ENCODE results near the gene B3GALT4. TPM values are rescaled to one million over a fixed set of nuclear protein-coding genes. Genes with fewer than 3 reads are reported as not detected.
A peak's percentile ranks its signal among the peaks of the same experiment; 100 is the strongest.

The B3GALT4 gene
- total RNA-seq, 1 donor from 2014 or later, result 2.1 TPM

DNA sequence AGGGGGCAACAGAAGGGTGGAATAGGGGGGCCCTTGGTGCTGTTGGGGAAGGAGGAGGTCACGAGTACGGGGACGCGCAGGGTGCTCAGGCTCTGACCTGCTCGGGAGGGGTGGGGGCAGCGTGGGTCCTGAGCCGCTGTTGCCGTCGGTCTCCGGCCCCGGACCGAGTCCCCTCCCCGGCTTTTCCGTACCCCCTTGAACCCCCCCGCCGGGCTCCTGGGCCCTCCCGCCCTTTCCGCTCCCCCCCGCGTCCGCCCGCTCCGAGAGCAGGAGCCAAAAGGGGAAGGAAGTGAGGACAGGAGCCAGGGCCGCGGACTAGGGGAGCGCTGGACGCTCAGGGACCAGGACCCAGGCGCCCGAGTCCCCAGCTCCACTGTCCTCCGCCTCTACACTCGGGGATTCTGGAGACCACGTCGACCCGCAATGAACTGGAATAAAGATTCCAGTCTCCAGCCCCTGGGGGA is 21.9 kb downstream of the B3GALT4 start, which contains the start of gene RGL2:
Gene RGL2 (minus strand): TSS at position 170 of the 464 bp plus-strand sequence. CDS start 332 bp downstream, outside the sequence.
- peak within 1 kb of the TSS; percentile 88 to 99 (median 98) for H3K4me3 ChIP-seq (ENCODE audit: low read length in 3 of 3)
- peak within 1 kb of the TSS; percentile 97 for H3K27ac ChIP-seq (ENCODE audit: low read depth, low read length)
- H3K4me1 ChIP-seq (ENCODE audit: control insufficient read depth in 3 of 3, insufficient read depth in 3 of 3, low read length in 3 of 3), result peaks cover 16 to 25% (median 17%) of the 10 kb centered on the region in 3 donors
- peak within 1 kb of the TSS; percentile 84 to 98 (median 98) for H3K9ac ChIP-seq (ENCODE audit: low read depth in 1 of 3, low read length in 3 of 3)
- no peaks in the 10 kb centered on the region for H3K9me3 ChIP-seq (ENCODE audit: control insufficient read depth in 3 of 3, low read length in 3 of 3)
- peaks cover 25 to 30% (median 29%) of the 10 kb centered on the region in 3 donors for H3K36me3 ChIP-seq (ENCODE audit: control insufficient read depth in 3 of 3, insufficient read depth in 3 of 3, low read length in 3 of 3)
- no peaks in the 10 kb centered on the region for H3K27me3 ChIP-seq (ENCODE audit: control insufficient read depth in 3 of 3, insufficient read depth in 3 of 3, low read length in 3 of 3)

DNA sequence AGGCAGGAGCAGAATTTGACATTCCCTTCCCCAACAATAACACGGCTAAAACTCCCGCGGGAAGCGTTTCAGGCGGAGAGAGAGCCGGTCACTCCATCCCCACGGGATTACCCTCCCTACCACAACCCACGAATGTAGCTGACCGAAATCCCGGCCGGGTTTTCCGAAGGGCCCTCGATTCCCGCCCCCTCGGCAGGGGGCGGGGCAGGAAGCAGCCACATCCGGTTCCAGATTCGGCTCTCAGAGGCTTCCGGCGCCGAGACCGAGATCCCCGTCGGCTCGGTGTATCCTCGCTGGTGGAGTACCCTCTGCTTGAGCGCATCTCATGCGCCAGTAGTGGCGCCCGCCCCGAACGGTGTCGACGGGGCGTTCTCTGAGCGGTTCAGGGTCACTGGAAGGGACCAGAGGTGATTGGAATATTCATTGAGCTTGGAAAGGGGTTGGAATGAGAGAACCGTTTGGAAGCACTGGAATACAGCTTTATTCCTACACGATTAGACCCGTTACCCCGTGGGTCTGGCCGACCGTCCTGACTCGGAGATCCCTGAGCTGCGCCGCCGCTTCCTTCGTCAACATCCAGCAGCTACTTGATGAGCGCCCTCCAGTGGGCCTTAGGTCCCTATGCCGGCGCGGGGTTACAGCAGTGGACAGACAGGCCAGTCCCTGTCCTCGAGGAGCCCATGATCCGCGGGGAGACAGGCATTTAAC is 22.5 kb downstream of the B3GALT4 start:
- peaks cover 16 to 25% (median 17%) of the 10 kb centered on the region in 3 donors for H3K4me1 ChIP-seq (ENCODE audit: control insufficient read depth in 3 of 3, insufficient read depth in 3 of 3, low read length in 3 of 3)
- H3K4me3 ChIP-seq (ENCODE audit: low read length in 3 of 3), result peak overlapping the region; percentile 88 to 99 (median 98)

DNA sequence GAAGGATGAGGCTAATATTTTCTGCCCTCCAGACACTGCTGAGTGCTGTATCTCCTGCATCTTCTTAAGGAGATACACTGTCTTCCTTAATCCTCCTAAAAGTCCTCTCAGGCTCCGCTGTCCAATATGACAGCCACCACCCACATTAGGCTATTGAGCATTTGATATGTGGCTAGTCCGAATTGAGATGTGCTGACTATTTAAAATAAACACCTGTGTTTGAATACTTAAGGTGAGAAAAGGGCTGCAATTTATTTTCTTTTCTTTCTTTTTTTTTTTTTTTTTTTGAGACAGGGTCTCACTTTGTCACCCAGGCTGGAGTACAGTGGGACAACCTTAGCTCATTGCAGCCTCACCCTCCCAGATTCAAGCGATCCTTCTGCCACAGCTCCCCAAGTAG is 25.0 kb downstream of the B3GALT4 start:
- Histone ChIP-seq H3K27me3 (ENCODE audit: control insufficient read depth in 3 of 3, insufficient read depth in 3 of 3, low read length in 3 of 3) (no peaks in the 10 kb centered on the region), H3K9ac (ENCODE audit: low read depth in 1 of 3, low read length in 3 of 3) (no peak overlapping the region), H3K4me3 (ENCODE audit: low read length in 3 of 3) (no peak overlapping the region), H3K9me3 (ENCODE audit: control insufficient read depth in 3 of 3, low read length in 3 of 3) (no peaks in the 10 kb centered on the region), H3K27ac (ENCODE audit: low read depth, low read length) (no peak overlapping the region), H3K4me1 (ENCODE audit: control insufficient read depth in 3 of 3, insufficient read depth in 3 of 3, low read length in 3 of 3) (peaks cover 16 to 24% (median 17%) of the 10 kb centered on the region in 3 donors), H3K36me3 (ENCODE audit: control insufficient read depth in 3 of 3, insufficient read depth in 3 of 3, low read length in 3 of 3) (peaks cover 13 to 21% (median 18%) of the 10 kb centered on the region in 3 donors)

More for the DNA sequence above, 22.5 kb downstream of the B3GALT4 start:
- Histone ChIP-seq H3K27ac (ENCODE audit: low read depth, low read length) (peak overlapping the region; percentile 97), H3K27me3 (ENCODE audit: control insufficient read depth in 3 of 3, insufficient read depth in 3 of 3, low read length in 3 of 3) (no peaks in the 10 kb centered on the region), H3K9me3 (ENCODE audit: control insufficient read depth in 3 of 3, low read length in 3 of 3) (no peaks in the 10 kb centered on the region), H3K36me3 (ENCODE audit: control insufficient read depth in 3 of 3, insufficient read depth in 3 of 3, low read length in 3 of 3) (peaks cover 26 to 29% (median 27%) of the 10 kb centered on the region in 3 donors), H3K9ac (ENCODE audit: low read depth in 1 of 3, low read length in 3 of 3) (peak overlapping the region; percentile 84 to 98 (median 98))

DNA sequence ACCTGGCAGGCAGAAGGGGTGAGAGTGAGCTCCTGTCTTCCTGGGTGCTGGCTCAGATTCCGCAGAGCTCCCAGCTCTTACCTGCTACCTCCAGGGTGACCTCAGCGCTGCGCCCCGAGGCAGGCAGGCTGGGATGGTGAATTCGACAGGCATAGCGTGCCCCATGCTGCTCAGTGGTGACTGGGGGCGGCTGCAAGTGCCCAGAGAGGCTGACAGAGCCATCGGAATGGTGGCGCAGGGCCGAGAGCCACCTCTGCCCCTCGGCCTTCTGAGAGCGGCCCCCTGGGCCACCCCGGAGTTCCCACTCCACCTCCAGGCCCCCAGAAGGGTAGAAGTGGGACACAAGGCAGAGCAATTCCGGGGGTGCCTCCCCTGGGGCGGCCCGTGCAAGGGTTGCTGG is 27.3 kb downstream of the B3GALT4 start:
- H3K36me3 ChIP-seq (ENCODE audit: control insufficient read depth in 3 of 3, insufficient read depth in 3 of 3, low read length in 3 of 3), result peaks cover 12 to 21% (median 21%) of the 10 kb centered on the region in 3 donors
- H3K4me3 ChIP-seq (ENCODE audit: low read length in 3 of 3), result no peak overlapping the region
- no peak overlapping the region for H3K27ac ChIP-seq (ENCODE audit: low read depth, low read length)
- H3K4me1 ChIP-seq (ENCODE audit: control insufficient read depth in 3 of 3, insufficient read depth in 3 of 3, low read length in 3 of 3), result peaks cover 5 to 9% (median 6%) of the 10 kb centered on the region in 3 donors
- no peaks in the 10 kb centered on the region for H3K9me3 ChIP-seq (ENCODE audit: control insufficient read depth in 3 of 3, low read length in 3 of 3)
- no peaks in the 10 kb centered on the region for H3K27me3 ChIP-seq (ENCODE audit: control insufficient read depth in 3 of 3, insufficient read depth in 3 of 3, low read length in 3 of 3)
- H3K9ac ChIP-seq (ENCODE audit: low read depth in 1 of 3, low read length in 3 of 3), result no peak overlapping the region

DNA sequence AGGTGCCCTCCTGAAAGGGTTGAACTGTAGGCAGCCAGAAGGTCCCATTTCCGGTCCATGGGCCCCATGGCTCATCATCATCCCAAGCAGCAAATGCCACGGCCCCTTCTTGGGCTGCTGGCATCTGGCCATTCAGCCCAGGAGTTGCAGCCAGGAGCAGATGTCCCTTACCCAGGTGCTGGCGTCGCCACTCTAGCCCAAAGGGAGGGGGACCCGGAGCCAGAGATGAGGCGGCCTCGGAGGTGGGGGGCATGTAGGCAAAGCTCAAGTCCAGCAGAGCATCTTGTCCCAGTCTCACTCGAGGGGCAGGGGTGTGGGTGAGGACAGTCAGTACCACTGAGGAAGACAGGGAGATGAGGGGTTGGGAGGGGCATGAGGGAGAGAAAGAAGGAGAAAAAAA is 28.1 kb downstream of the B3GALT4 start:
- Histone ChIP-seq H3K9ac (ENCODE audit: low read depth in 1 of 3, low read length in 3 of 3) (no peak overlapping the region), H3K36me3 (ENCODE audit: control insufficient read depth in 3 of 3, insufficient read depth in 3 of 3, low read length in 3 of 3) (peaks cover 12 to 21% (median 21%) of the 10 kb centered on the region in 3 donors), H3K9me3 (ENCODE audit: control insufficient read depth in 3 of 3, low read length in 3 of 3) (no peaks in the 10 kb centered on the region), H3K4me1 (ENCODE audit: control insufficient read depth in 3 of 3, insufficient read depth in 3 of 3, low read length in 3 of 3) (peaks cover 1 to 2% (median 1%) of the 10 kb centered on the region in 3 donors), H3K27me3 (ENCODE audit: control insufficient read depth in 3 of 3, insufficient read depth in 3 of 3, low read length in 3 of 3) (no peaks in the 10 kb centered on the region), H3K27ac (ENCODE audit: low read depth, low read length) (no peak overlapping the region), H3K4me3 (ENCODE audit: low read length in 3 of 3) (no peak overlapping the region)

DNA sequence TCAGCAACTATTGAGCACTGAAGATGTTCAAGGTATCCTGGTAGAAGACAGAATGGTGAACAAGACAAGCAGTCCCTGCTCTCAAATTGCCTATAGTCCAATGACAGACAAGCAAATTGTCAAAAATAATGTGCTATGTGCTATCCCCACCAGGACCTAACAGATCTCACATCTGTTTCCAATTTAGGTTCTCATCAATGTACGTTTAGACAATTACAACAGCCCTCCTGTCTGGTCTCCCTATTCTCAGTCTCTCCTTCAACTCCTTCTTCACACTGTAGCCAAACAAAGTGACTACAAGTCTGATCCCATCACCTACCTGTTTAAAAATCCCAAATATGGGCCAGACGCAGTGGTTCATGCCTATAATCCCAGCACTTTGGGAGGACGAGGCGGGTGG is 29.4 kb downstream of the B3GALT4 start:
- no peaks in the 10 kb centered on the region for H3K9me3 ChIP-seq (ENCODE audit: control insufficient read depth in 3 of 3, low read length in 3 of 3)
- H3K4me1 ChIP-seq (ENCODE audit: control insufficient read depth in 3 of 3, insufficient read depth in 3 of 3, low read length in 3 of 3), result no peaks in the 10 kb centered on the region
- no peak overlapping the region for H3K9ac ChIP-seq (ENCODE audit: low read depth in 1 of 3, low read length in 3 of 3)
- no peaks in the 10 kb centered on the region for H3K27me3 ChIP-seq (ENCODE audit: control insufficient read depth in 3 of 3, insufficient read depth in 3 of 3, low read length in 3 of 3)
- no peak overlapping the region for H3K4me3 ChIP-seq (ENCODE audit: low read length in 3 of 3)
- H3K27ac ChIP-seq (ENCODE audit: low read depth, low read length), result no peak overlapping the region
- H3K36me3 ChIP-seq (ENCODE audit: control insufficient read depth in 3 of 3, insufficient read depth in 3 of 3, low read length in 3 of 3), result peaks cover 14 to 21% (median 21%) of the 10 kb centered on the region in 3 donors

DNA sequence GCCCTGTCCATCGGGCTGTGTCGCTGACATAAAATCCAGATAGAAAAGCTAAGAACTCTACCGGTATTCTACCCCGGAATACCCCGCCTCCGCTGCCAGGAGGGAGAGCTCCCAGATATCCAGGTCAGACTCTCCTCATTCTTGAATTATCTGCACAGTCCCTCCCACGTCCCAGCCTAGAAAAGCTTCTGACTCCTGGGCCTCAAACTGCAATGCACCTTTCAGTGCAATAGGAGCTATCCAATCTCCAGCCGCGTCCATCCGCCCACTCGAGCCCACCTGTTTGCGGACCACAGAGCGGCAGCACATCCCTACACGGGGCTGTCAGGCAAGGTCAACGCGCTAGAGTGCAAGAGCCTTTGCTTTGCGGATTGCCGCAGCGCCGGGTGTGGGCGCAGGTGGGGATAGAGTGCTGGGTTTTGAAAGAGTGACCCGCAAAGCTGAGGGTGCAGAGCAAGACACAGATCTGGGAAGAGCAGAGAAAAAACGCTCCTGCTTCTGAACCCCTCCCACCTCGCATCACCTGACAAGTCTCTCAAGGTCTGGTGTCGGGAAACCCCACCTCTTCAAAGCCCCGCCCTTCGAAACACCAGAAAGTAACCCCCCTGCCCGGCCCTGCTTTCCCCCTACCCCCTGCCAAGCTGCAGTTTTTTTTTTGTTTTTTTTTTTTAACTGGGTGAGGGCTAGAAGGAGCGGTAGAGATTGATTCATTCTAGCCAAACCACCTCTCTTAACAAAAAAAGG is 35.6 kb downstream of the B3GALT4 start:
- H3K9ac ChIP-seq (ENCODE audit: low read depth in 1 of 3, low read length in 3 of 3), result peak overlapping the region; percentile 95 to 97 (median 96)
- peaks cover 28 to 50% (median 29%) of the 10 kb centered on the region in 3 donors for H3K4me1 ChIP-seq (ENCODE audit: control insufficient read depth in 3 of 3, insufficient read depth in 3 of 3, low read length in 3 of 3)
- peak overlapping the region; percentile 91 for H3K27ac ChIP-seq (ENCODE audit: low read depth, low read length)
- no peaks in the 10 kb centered on the region for H3K27me3 ChIP-seq (ENCODE audit: control insufficient read depth in 3 of 3, insufficient read depth in 3 of 3, low read length in 3 of 3)
- peak overlapping the region; percentile 92 to 99 (median 96) for H3K4me3 ChIP-seq (ENCODE audit: low read length in 3 of 3)
- peaks cover 0 to 7% (median 5%) of the 10 kb centered on the region in 3 donors for H3K36me3 ChIP-seq (ENCODE audit: control insufficient read depth in 3 of 3, insufficient read depth in 3 of 3, low read length in 3 of 3)
- H3K9me3 ChIP-seq (ENCODE audit: control insufficient read depth in 3 of 3, low read length in 3 of 3), result no peaks in the 10 kb centered on the region

DNA sequence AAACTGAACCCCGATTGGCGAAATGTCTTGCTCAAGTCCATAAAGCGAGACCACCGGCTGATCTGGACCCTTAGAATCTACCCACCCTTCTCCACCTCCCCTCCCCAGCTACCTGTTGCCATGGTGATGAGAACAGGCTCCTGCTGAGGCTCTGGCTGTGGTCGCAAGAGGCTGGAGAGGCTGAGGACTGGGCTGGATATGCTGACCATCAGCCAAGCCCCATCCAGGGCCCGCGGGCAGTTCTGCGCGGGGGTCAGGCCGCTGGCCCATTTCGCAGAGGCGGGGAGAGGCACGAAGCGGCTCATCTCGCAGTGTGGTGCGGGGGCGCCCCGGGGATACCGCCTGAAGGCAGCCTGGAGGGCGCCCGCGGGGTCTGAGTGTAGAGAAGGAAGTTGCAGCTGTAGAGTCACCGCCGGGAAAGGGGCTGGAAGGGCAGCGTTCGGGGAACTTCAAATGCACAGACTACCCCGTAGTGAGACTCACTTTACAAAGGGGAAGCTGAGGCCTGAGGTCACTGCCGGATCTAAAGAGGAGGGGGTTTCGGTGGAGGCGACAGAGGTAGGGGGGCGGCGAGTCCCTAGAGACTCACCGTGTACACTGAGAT is 36.3 kb downstream of the B3GALT4 start:
- Histone ChIP-seq H3K27ac (ENCODE audit: low read depth, low read length) (peak overlapping the region; percentile 91), H3K36me3 (ENCODE audit: control insufficient read depth in 3 of 3, insufficient read depth in 3 of 3, low read length in 3 of 3) (peaks cover 0 to 7% (median 4%) of the 10 kb centered on the region in 3 donors), H3K9me3 (ENCODE audit: control insufficient read depth in 3 of 3, low read length in 3 of 3) (no peaks in the 10 kb centered on the region), H3K4me1 (ENCODE audit: control insufficient read depth in 3 of 3, insufficient read depth in 3 of 3, low read length in 3 of 3) (peaks cover 30 to 52% (median 31%) of the 10 kb centered on the region in 3 donors), H3K4me3 (ENCODE audit: low read length in 3 of 3) (peak overlapping the region; percentile 92 to 99 (median 96)), H3K9ac (ENCODE audit: low read depth in 1 of 3, low read length in 3 of 3) (peak overlapping the region; percentile 95 to 97 (median 96)), H3K27me3 (ENCODE audit: control insufficient read depth in 3 of 3, insufficient read depth in 3 of 3, low read length in 3 of 3) (no peaks in the 10 kb centered on the region)

DNA sequence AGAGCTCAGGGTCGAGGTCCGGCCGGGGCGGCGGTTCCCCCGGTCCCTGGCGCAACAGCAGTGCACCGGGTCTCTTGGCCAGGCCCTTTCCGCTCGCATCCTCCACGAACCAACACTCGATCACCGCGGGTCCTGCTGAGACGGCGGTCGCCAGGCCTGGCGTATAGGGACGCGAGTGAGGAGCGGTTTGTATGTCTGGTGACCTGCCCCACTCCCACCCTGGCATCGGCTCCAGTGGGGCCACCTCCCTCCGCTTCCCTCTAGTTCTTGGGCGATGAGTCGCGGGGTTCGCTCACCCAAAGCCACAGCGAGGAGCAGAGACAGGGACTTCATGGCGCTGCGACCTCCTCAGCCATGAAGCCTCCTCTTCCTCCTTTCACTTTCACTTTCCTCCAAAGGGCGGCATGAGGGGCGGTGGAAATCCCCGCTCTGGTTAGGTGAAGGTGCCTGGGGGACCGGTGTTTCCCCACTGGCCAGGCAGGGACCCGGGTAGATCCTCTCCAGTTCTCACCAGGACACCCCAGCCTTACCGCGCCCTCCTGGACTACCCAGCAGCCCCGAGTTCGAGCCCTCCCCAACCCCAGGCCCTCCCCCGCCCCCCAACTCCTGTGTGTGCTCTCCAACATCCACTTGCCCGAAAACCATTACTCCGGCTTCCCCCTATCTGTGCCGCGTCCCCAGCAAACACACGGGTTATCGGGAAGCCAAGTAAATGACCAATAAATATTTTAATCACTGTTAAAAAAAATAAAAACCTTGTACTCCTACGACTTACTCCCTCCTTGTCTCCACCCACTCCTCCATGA is 37.0 kb downstream of the B3GALT4 start, which contains the start of gene TAPBP:
Gene TAPBP (minus strand): TSS at position 370 of the 806 bp plus-strand sequence. CDS start 37 bp downstream, at position 333.
- Histone ChIP-seq H3K27me3 (ENCODE audit: control insufficient read depth in 3 of 3, insufficient read depth in 3 of 3, low read length in 3 of 3) (no peaks in the 10 kb centered on the region), H3K4me3 (ENCODE audit: low read length in 3 of 3) (peak within 1 kb of the TSS; percentile 92 to 99 (median 96)), H3K9me3 (ENCODE audit: control insufficient read depth in 3 of 3, low read length in 3 of 3) (no peaks in the 10 kb centered on the region), H3K4me1 (ENCODE audit: control insufficient read depth in 3 of 3, insufficient read depth in 3 of 3, low read length in 3 of 3) (peaks cover 38 to 59% (median 38%) of the 10 kb centered on the region in 3 donors), H3K9ac (ENCODE audit: low read depth in 1 of 3, low read length in 3 of 3) (peak within 1 kb of the TSS; percentile 95 to 97 (median 96)), H3K27ac (ENCODE audit: low read depth, low read length) (peak within 1 kb of the TSS; percentile 91), H3K36me3 (ENCODE audit: control insufficient read depth in 3 of 3, insufficient read depth in 3 of 3, low read length in 3 of 3) (peaks cover 5 to 9% (median 5%) of the 10 kb centered on the region in 3 donors)

Measured in skeletal muscle tissue (tissue), 4 donors.